SKM-1 (cell line): Measurements from ENCODE around the gene FOXJ3.

Experiments
- DNase-seq: peaks from one replicate; lab custom pipeline; 2025; ENCODE audit not compliant: unreplicated experiment; lab: John Stamatoyannopoulos, UW

Gene FOXJ3

DNA sequence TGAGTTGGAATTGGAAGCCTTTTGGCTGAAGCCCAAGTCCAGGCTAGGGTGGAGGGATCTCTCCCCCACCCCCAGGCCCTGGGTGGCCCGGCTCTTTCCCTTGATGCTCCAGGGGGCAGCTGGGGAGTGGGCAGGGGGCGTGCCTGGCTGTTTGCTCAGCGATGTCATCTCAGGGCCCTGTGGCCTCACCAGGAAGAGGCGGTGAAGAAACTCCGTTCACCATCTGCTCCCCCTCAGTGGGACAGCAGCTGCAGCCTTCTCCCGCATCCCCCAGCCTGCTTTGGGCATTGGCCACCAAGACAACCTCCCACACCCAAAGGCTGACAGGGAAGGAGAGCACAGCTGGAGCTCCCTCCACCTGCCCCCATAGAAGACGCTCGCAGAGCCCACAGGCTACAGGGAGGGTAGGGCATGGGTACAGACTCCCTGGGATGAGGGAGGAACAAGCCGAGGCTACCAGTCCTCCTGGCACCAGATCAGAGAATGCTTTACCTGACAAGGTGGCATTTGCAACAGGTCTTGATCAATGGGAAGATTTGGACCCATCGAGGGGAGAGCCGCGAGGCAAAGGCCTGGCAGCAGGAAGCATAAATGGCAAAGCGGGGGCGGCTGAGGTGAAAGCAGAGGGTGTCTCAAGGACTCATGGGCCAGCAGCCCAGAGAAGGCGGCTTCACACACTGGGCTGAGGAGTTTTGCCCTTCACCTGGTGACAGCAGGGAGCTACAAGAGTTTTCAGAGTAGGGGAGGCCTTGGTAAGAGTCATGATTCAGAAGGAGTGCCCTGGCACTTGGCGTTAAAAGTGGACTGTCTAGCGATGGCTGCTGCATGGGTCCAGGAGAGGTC, 164.0 kb downstream of the FOXJ3 start:
- no peak for DNase-seq

DNA sequence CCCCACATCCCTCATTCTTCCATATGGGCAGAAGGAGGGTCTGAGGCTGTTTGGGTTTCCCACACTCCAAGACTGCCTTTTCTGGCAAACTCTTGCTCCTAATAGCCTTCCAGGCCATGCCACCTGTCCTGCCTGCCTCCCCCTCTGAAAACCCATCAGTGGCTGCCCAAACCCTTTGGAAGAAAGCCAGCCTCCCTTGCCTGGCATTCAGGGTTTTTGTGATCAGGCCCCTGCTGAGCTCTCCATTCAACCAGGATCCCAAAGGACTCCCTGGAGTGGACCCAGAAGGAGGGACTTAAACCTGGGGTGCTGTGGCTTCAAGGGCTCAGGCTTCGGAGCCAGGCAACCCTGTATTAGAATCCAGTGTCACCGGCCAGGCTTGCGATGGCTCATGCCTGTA, 166.3 kb downstream of the FOXJ3 start:
- no peak for DNase-seq

DNA sequence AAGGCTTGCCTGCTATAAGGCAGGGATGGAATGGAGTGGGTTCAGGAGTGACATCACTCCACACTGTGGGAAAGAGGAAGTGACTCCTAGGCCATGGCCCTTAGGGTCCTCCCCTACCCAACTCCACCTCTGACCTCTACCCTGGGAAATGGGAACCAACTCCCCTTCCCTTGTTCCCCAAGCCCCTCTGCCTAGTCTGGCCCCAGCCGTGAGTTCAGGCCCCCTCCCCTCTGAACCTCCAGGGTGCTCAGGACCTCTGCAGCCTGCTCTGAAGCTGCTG, 166.7 kb downstream of the FOXJ3 start:
- peak; percentile 24 for DNase-seq

DNA sequence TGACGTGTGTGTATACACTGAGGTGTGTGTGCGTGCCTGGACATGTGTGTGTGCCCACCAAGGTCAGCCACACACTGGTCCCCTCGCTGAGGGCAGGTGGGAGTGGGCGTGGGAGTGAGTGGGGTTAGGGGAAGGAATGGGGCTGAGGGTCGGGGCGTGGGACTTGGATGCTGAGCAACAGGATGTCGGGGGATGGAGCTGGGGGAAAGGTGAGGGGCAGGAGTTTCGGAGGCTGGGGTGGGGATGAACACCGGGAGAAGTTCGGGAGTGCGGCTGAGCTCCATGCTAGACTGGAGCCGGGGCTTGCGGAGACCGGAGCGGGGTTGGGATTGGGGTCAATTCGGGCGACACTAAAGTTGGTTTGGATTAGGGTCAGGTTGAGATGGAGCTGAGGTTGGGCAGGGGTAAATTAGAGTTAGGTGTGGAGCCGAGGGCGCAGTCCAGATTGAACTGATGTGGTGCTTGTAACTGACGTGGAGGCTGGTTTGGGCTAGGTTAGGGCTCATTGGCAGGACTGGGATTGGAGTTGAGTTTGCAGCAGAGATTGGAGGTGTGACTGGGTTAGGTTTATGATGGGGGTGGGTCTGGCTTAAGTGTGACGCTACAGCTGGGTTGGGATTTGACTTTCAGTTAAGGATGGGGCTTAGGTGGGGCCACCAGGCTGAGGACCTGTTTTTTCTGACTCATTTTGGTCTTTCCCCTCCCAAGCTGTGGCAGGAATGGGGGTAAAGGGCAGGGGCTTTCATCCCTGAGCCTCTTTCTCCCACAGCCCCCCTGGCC, 167.2 kb downstream of the FOXJ3 start:
- no peak for DNase-seq

DNA sequence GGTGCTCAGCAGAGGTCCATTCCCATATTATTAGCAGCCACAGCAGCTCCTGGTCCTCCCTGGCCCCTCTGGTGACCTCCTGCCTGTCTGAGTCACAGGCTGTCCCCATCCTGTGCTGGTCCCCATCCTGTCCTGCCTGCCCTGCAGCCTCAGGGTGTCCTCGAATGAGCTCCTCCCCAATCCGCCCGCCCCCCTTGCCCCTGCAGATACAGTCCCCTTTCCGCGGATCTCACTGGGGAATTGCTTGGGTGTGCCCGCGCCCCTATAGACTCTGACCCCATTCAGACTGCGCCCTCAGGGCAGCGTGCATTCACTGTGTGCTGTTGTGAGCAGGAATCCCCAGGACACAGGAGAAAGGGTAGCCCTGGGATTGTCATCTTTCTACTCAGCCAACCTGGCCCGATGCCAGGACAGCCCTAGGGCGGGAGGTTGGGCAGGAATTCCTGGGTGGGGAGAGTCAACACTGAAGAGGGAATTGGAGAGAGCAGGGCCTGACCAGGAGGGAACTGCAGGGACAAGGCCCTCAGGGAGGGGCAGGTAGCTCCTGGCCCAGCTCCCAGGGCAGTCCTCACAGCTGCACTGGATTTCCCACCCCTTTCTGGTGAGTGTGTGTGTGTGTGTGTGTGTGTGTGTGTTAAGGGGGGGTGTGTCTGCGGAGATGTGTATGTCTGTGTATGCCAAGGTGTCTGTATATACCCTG, 169.4 kb downstream of the FOXJ3 start:
- no peak for DNase-seq

GRCh38 chr1:42164551-42165420, 170.2 kb downstream of the FOXJ3 start, which contains the start of gene GUCA2A:
GUCA2A (minus strand) TSS chr1:42164745; CDS start chr1:42164712, 33 bp downstream.
- no peak for DNase-seq

- DNase-seq: no peak
These were observed 171.2 kb downstream of the FOXJ3 start for GRCh38 chr1:42163536-42164503.

- DNase-seq: no peak
These were observed 171.9 kb downstream of the FOXJ3 start for GRCh38 chr1:42163114-42163513.

GRCh38 chr1:42162181-42162580, 172.9 kb downstream of the FOXJ3 start:
- peak; percentile 52 for DNase-seq

DNA sequence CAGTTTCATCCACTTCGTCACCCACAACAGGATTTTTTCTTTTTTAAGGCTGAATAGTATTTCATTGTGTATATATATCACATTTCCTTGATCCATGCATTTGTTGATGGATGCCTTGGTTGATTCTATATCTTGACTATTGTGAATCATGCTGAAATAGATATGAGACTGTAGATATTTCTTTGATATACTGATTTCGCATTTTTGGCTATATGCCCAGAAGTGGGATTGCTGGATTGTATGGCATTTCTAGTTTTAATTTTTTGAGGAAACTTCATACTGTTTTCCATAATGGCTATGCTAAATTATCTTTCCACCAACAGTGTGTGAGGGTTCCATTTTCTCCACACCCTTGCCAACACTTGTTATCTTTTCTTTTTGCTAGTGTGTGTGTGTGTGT, 176.8 kb downstream of the FOXJ3 start:
- DNase-seq: no peak

DNA sequence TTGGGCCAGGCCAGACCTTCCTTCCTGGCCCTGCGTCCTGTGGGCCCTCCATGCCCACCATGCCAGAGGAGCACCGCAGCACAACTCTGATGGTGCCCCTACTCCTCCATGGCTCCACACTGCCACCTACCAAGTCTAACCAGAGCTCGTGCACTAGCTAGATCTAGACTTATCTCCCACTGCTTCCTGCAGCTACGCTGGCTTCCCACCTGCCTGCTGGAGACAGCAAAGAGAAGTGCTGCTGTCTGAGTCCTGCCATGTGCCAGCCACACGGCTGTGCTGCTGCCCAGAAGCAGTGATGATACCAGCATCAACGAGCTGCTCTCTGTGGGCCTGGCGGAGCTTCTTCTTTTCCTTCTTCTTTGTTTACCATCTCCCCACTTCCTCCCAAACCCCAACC, 177.4 kb downstream of the FOXJ3 start:
- DNase-seq: no peak

DNA sequence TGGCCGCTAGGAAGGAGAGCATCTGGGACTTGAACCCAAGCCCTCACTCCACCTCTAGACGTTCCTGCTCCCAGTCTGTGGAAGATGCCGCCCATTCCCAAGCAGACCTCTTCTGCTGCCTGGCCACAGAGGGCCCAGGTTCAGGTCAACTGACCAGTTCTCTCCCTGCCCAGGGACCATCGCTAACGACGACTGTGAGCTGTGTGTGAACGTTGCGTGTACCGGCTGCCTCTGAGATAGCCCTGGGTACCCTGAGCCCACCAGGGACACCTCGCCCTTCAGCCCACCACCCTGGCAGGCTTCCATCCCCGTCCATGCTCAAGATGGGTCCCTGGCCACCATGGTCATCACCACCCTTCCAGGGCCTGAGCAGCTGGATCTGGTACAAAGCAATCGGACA, 179.7 kb downstream of the FOXJ3 start:
- no peak for DNase-seq

DNA sequence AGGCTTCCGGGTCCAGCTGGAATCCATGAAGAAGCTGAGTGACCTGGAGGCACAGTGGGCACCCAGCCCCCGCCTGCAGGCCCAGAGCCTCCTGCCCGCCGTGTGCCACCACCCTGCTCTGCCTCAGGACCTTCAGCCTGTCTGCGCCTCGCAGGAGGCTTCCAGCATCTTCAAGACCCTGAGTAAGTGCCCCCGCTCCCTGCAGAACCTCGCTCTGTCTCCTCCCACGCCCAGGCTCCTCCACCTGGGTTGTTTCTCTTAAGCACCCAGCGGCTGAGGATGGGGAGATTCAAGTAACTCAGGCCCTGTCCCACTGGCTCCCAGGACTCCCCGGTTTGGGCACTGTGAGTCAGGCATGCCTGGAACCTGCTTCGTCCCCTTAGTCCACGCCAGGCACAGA, 180.3 kb downstream of the FOXJ3 start:
- no peak for DNase-seq

DNA sequence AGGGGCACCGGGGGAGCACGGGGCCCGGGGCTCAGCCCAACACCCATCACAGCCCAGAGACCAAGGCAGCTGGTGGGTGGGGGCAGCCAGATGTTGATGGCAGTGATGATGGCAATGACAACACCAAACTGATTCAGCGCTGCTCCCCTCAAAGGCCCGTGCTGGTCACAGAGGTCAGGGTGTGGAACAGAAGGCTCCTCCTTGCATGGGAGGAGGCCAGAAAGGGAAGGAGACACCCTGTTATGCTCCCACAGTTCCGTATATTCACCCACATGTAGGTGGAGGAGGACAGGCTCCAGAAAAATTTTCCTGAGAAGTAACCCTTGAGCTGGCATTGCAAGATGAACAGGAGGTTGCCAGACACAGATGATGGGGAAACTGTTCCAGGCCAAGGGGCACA, 181.4 kb downstream of the FOXJ3 start:
- DNase-seq: no peak

DNA sequence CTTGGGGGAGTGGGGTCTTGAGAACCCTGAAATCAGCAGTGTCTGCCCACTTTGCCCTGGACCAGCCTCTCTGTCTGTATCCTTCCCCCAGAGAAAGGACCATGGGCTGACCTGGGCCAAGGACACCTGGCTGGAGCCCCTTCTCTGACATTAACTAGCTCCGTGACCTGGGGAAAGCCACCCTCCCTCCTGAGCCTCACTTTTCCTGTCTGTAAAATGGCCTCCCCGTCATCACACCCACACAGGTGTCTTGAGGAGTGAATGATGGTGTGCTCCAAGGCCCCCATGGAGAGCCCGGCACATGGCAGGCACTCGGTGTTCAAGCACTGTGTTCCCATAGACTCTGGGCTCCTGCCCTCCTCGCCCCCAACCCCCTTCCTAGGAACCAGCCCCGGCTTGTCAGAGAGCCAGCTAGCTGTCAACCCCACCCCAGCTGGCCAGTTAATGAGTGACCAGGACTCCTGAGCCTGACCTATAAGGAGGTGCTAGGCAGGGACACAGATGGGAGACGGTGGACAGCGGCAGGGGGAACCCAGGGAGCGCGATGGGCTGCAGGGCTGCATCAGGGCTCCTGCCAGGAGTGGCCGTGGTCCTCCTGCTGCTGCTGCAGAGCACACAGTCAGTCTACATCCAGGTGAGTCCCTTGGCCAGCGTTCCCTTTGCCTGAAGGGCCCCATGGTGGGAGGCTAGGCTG, 182.0 kb downstream of the FOXJ3 start, which contains the start of gene GUCA2B:
Gene GUCA2B (plus strand): TSS at position 504 of the 694 bp plus-strand sequence. CDS start 41 bp downstream, at position 545.
- no peak for DNase-seq

- no peak for DNase-seq
These were observed 182.9 kb downstream of the FOXJ3 start for GRCh38 chr1:42152119-42152518.

DNA sequence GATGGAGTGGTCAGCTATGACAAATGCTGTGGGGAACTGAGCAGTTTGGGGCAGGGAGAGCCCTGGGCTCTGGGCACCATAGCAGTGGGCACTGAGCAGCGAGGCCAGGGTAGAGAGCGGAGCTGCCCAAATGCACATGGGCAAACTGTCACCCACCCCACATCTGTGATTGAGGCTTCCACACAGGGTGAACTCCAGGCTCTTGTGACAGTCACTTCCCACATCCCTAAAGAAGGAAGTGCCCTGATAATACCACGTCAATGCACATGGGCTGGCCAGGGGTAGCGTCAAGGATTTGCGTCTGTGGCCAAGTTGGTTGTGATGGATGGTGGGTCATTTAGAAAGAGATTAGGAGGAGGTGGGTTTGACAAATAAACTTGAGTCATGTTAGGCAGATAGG, 184.4 kb downstream of the FOXJ3 start:
- DNase-seq: no peak

DNA sequence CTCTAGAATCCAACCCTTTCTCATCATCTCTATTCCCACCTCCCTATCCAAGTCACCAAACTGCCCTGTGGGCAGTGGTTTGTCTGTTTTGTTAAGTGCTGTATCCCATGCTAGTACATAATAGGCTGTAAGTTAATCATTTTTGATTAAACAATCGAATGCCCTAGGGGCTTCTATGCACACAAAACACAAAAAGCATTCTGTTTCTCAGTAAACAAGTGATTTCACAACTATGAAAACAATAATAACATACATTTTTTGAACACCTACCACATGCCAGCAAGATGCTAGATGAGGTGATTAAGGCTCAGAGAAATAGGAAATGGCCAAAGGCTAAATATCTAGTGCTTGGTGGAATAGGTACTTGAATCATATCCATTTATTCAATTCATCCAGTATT, 186.9 kb downstream of the FOXJ3 start:
- DNase-seq: no peak
